Psoas muscle (tissue), 8 donors: ENCODE data around the gene C2CD2. TPM values are rescaled to one million over a fixed set of nuclear protein-coding genes. Genes with fewer than 3 reads are reported as not detected.

ENCODE experiments used
- ATAC-seq, 4 donors: fragments of 200-7000 bp; cut with Tn5 transposase; one replicate each; pipeline ENCODE4 v1.9.1; 2020; ENCODE audit warnings: moderate library complexity in 3 of 4, mild to moderate bottlenecking in 2 of 4
- DNase-seq, 2 donors: peaks; one replicate each; pipeline ENCODE4 v3.0.0-alpha.2; 2020
- H3K27ac ChIP-seq: fragments of 200-600 bp; one replicate; pipeline ENCODE4 v1.8.0; 2022
- H3K27me3 ChIP-seq, 3 donors: fragments of 200-600 bp in 1 of 3; one replicate each; pipeline versions ENCODE4 v1.6.1 to v1.8.0; 2013 to 2022; ENCODE audit warnings: low read length in 2 of 3, mild to moderate bottlenecking in 2 of 3, moderate library complexity in 1 of 3; ENCODE audit not compliant: insufficient read depth in 3 of 3
- H3K36me3 ChIP-seq, 2 donors: fragments of 200-600 bp in 1 of 2; one replicate each; pipeline versions ENCODE4 v1.6.1 to v1.8.0; 2013 to 2022; ENCODE audit warnings: low read depth in 1 of 2, mild to moderate bottlenecking in 1 of 2, moderate library complexity in 1 of 2; ENCODE audit not compliant: insufficient read depth in 1 of 2
- H3K4me1 ChIP-seq: fragments of 200-600 bp; one replicate; pipeline ENCODE4 v1.8.0; 2022
- H3K4me3 ChIP-seq: fragments of 200-600 bp; one replicate; pipeline ENCODE4 v1.8.0; 2022; ENCODE audit warnings: mild to moderate bottlenecking
- H3K9me3 ChIP-seq: fragments of 200-600 bp; one replicate; pipeline ENCODE4 v1.8.0; 2022
- WGBS, 3 donors: extraction: QIAGEN DNeasy Blood & Tissue Kit; methylation state at CpG; one replicate each; pipeline versions ENCODE4 v1.1.6 to v1.1.7; 2013; 5-methylcytosine and 5-hydroxymethylcytosine counted together
- intact Hi-C, 2 donors: fragments of 100-400 bp; cut with DNase I; formaldehyde crosslinking; loops; one replicate each; pipeline versions ENCODE4 v1.11.0 to v1.14.2; 2022
- polyA plus RNA-seq, 3 donors: library from polyadenylated mRNA; stranded (reverse); fragments of 200-250 nt; gene quantifications; one replicate each; pipeline ENCODE4 v1.2.3, GENCODE V29; 2013
- total RNA-seq, 4 donors: library from RNA; stranded (reverse); fragmentation: NEBNext Ultra II Directional in 2 of 4; extraction: Animal tissue kit (Norgen Biotek cat#: 25700) in 2 of 4; gene quantifications; one replicate each; pipeline versions ENCODE4 v1.2.1 to v1.2.4, GENCODE V29; 2021 to 2023
- TF ChIP-seq, protein P1 (sequence below): fragments of 200-600 bp; IDR thresholded peaks from one replicate; pipeline ENCODE4 v1.8.0; 2022; ENCODE audit warnings: antibody characterized with exemption
- donor health status: healthy with polysubstance abuse.
- donor health status: DM: no; HTN: no; CAD: no; lungs with moderate emphysema.
- donor health status: Bipolar disorder and iron deficiency.
- donor health status: healthy.
- donor health status: DM: yes; HTN: yes; CAD: no.
- donor health status: DM: no; HTN: no; CAD: no.
- donor health status: DM: no; HTN: no; CAD: no.
- donor health status: DM: yes; HTN: yes; CAD: no.

Gene C2CD2
- total and polyA plus RNA-seq, 7 donors = 1.6 to 6.6 (median 3.2) TPM

DNA sequence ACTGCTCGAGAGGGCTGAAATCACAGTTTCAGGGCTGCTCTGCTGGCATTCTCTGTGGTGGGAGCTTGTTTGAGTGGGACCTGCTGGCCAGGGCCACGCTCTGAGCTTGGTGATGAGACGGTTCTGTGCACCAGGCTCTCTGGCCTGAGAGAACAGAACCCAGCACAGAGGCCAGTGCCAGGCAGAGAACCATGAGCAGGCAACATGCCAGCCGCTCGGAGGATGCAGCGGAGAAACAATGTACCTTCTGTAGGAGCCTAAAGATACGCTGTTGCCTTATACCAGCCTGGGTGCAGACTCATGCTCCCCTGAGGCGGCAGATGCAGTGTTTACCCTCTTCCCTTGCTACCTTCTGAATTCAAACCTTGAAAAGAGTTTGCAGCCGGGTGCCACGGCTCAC lies 10.0 kb downstream of the C2CD2 start:
- 95 to 98% (median 97%) methylated on average over 10 of the region's 10 CpGs for WGBS, 3 donors
- no peak overlapping the region for H3K27ac ChIP-seq
- ATAC-seq (no peak), DNase-seq (no peak)
- peaks cover 0 to 4% (median 0%) of the 10 kb centered on the region in 3 donors for H3K27me3 ChIP-seq
- H3K4me1 ChIP-seq = peaks cover 4% of the 10 kb centered on the region
- no peaks in the 10 kb centered on the region for H3K9me3 ChIP-seq
- H3K4me3 ChIP-seq = no peak overlapping the region
- TF ChIP-seq, protein P1, sequence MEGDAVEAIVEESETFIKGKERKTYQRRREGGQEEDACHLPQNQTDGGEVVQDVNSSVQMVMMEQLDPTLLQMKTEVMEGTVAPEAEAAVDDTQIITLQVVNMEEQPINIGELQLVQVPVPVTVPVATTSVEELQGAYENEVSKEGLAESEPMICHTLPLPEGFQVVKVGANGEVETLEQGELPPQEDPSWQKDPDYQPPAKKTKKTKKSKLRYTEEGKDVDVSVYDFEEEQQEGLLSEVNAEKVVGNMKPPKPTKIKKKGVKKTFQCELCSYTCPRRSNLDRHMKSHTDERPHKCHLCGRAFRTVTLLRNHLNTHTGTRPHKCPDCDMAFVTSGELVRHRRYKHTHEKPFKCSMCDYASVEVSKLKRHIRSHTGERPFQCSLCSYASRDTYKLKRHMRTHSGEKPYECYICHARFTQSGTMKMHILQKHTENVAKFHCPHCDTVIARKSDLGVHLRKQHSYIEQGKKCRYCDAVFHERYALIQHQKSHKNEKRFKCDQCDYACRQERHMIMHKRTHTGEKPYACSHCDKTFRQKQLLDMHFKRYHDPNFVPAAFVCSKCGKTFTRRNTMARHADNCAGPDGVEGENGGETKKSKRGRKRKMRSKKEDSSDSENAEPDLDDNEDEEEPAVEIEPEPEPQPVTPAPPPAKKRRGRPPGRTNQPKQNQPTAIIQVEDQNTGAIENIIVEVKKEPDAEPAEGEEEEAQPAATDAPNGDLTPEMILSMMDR = no peak
- intact Hi-C loops = no loop called here
- H3K36me3 ChIP-seq = peaks cover 0 to 4% of the 10 kb centered on the region in 2 donors

DNA sequence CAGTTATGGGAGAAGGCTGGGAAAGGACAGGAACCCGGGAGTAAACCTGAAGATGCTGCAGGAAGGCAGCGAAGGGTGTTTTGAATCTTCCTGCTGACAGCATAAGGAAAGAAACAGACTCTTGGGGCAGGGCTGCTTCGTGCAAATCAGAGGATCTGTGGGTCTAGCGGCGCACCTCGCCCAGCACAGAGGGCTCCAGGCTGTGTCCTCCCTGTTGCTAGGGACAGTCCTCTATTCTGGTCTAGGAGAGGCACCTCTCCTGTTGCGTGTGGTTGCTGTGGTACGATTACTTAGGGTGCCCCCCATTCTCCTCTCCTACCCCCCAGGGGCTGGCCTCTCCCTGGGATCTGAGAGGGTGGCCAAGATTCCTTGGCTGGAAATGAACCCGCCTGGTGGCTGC lies 11.4 kb downstream of the C2CD2 start:
- Histone ChIP-seq H3K9me3 (no peaks in the 10 kb centered on the region), H3K27ac (no peak overlapping the region), H3K4me1 (peaks cover under 1% of the 10 kb centered on the region), H3K36me3 (peaks cover 0 to 4% of the 10 kb centered on the region in 2 donors), H3K27me3 (peaks cover 0 to 1% (median 0%) of the 10 kb centered on the region in 3 donors), H3K4me3 (no peak overlapping the region)
- intact Hi-C loops = no loop called here
- WGBS, 3 donors = 89 to 90% (median 90%) methylated on average over 9 of the region's 9 CpGs
- TF ChIP-seq, protein P1 = no peak
- ATAC-seq (no peak), DNase-seq (no peak)

DNA sequence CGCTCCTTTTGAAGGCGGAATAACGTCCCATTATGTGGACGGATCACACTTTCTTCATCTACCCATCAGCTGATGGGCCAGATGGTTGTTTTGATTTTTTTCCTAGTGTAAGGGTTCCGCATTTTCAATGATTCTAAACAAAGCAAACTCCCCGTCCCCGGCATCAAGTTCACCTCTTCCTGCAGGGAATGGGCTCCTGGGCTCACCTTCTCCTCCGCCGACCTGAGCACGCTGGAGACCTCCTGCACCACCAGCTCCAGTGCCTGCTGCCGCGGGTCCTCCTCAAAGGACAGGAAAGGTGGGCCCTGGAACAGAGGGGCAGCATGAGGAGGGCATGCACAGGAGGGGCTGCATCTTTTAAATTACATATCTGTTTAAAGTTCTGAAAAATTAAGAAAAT lies 11.9 kb downstream of the C2CD2 start:
- intact Hi-C loops = no loop called here
- no peaks in the 10 kb centered on the region for H3K27me3 ChIP-seq
- DNase-seq = no peak
- 92 to 95% (median 93%) methylated on average over 12 of the region's 12 CpGs for WGBS, 3 donors
- no peak for ATAC-seq
- H3K4me3 ChIP-seq = no peak overlapping the region
- no peak overlapping the region for H3K27ac ChIP-seq
- peaks cover 0 to 4% of the 10 kb centered on the region in 2 donors for H3K36me3 ChIP-seq
- TF ChIP-seq, protein P1 = no peak
- no peaks in the 10 kb centered on the region for H3K4me1 ChIP-seq
- no peaks in the 10 kb centered on the region for H3K9me3 ChIP-seq

DNA sequence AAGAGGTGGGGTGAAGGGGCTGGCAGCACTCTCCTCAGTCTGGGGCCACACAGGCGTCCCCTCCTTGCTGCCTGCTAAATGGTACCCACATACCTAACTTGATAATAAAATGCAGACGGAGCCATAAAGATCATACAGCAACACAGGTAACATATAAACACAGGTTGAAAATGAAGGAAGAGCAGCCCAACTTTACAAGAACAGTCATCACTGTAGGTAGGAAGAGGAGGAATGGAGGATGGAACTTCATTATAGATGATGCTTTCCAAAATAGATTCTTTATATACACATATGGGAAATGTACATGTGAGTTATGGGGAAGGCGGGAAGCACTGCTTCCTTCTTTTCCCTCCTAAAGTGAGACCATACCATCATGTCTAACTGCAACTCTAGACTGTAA lies 13.4 kb downstream of the C2CD2 start:
- DNase-seq = no peak
- ATAC-seq = no peak
- intact Hi-C loops = no loop called here
- Histone ChIP-seq H3K27ac (no peak overlapping the region), H3K27me3 (no peaks in the 10 kb centered on the region), H3K36me3 (peaks cover 0 to 4% of the 10 kb centered on the region in 2 donors), H3K4me1 (no peaks in the 10 kb centered on the region), H3K9me3 (no peaks in the 10 kb centered on the region), H3K4me3 (no peak overlapping the region)
- TF ChIP-seq, protein P1 = no peak
- WGBS, 3 donors = 95 to 98% (median 97%) methylated on average over 3 of the region's 3 CpGs

DNA sequence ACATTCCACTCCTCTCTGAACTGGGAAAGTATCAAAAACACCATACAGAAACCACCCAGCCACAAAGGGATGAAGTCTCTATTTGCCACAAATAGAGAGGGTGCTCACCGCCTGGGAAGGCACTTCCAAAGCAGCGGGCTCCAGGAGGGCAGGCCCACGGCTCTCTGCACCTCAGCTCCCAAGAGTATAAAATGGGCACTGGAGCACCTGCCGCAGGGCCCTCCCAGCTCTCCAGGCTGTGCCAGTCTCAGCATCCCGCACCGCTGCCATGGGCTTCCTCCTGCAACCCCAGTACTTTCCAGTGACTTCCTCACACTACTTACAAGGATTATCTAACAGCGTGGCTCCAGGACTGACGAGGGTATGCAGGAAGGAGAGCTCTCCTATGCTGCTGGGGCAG lies 14.4 kb downstream of the C2CD2 start:
- Histone ChIP-seq H3K9me3 (no peaks in the 10 kb centered on the region), H3K27me3 (no peaks in the 10 kb centered on the region), H3K4me3 (no peak overlapping the region), H3K4me1 (no peaks in the 10 kb centered on the region), H3K36me3 (peaks cover 0 to 4% of the 10 kb centered on the region in 2 donors), H3K27ac (no peak overlapping the region)
- no peak for ATAC-seq
- WGBS, 3 donors = 95 to 98% (median 97%) methylated on average over 8 of the region's 8 CpGs
- intact Hi-C loops = no loop called here
- no peak for DNase-seq
- TF ChIP-seq, protein P1 = no peak
